Thyroid gland (tissue), 4 donors: ENCODE measurements around the gene TPBGL. TPM values are rescaled to one million over a fixed set of nuclear protein-coding genes. Genes with fewer than 3 reads are reported as not detected.

Experiments used
- DNase-seq, 2 donors: peaks; one replicate each; pipeline ENCODE4 v3.0.0-alpha.2; 2019
- H3K27ac ChIP-seq, 3 donors: fragments of 200-600 bp; sonication (generic); 1 replicate in 2 of 3; 2 replicates in 1 of 3; pipeline ENCODE4 v1.5.1; 2016 to 2019; ENCODE audit warnings: mild to moderate bottlenecking in 1 of 3, moderate library complexity in 1 of 3
- H3K27me3 ChIP-seq: fragments of 200-600 bp; sonication (generic); one replicate; pipeline ENCODE4 v1.5.1; 2019
- H3K36me3 ChIP-seq, 2 donors: fragments of 200-600 bp; sonication (generic); one replicate each; pipeline ENCODE4 v1.5.1; 2016 to 2019
- H3K4me1 ChIP-seq, 2 donors: fragments of 200-600 bp; sonication (generic); one replicate each; pipeline ENCODE4 v1.5.1; 2017 to 2019
- H3K4me3 ChIP-seq, 3 donors: fragments of 200-600 bp; sonication (generic); replicated peaks in 1 of 3; 1 replicate in 2 of 3; 2 replicates in 1 of 3; pipeline ENCODE4 v1.5.1; 2016; ENCODE audit warnings: mild to moderate bottlenecking in 1 of 3
- H3K9me3 ChIP-seq: fragments of 200-600 bp; sonication (generic); one replicate; pipeline ENCODE4 v1.5.1; 2017
- CTCF ChIP-seq, 6 experiments: fragments of 200-600 bp in 3 of 6; fragments of 450-650 bp in 3 of 6; sonication (generic) in 3 of 6; IDR thresholded peaks; one replicate each; pipeline ENCODE4 v1.5.1; 2016 to 2019; ENCODE audit warnings: antibody characterized with exemption in 6 of 6, mild to moderate bottlenecking in 2 of 6, inconsistent platforms in 1 of 6, moderate library complexity in 1 of 6
- POLR2A ChIP-seq, 2 donors: fragments of 450-650 bp; IDR thresholded peaks; one replicate each; pipeline ENCODE4 v1.6.1; 2017; ENCODE audit warnings: antibody characterized with exemption in 2 of 2, mild to moderate bottlenecking in 2 of 2, moderate library complexity in 1 of 2
- WGBS, 2 donors: methylation state at CpG; one replicate each; pipeline ENCODE4 v1.1.5; 2017; 5-methylcytosine and 5-hydroxymethylcytosine counted together
- intact Hi-C: fragments of 100-400 bp; cut with DNase I; formaldehyde crosslinking; loops from one replicate; pipeline ENCODE4 v1.15.1; 2023
- total RNA-seq, 4 donors: library from RNA; depleted of rRNA; stranded (reverse); fragments of >200 nt; gene quantifications; one replicate each; pipeline ENCODE4 v1.2.3, GENCODE V29; 2016

The TPBGL gene
- total RNA-seq, 4 donors from 2014 or later, result 0.67 to 0.89 (median 0.79) TPM; not detected in 1

DNA sequence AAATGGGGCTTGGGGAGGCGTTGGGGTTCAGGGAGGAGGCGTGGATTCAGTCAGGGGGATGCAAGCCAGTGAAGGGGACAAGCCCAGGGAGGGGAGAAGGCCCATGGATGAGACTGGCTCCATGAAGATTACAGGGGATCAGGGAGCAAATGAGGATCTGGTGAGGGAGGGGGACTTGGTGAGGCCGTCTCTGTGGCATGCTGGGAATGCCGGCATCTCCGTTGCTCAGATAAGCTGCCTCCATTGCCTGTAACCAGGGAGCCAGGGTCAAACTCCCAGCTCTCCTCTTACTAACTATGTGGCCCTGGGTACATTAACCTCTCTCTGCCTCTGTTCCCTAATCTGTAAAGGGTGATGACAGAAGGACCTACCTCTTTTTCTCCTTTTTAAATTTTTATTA lies 38.7 kb downstream of the TPBGL start:
- Histone ChIP-seq H3K9me3 (no peaks in the 10 kb centered on the region), H3K4me1 (peaks cover 0 to 4% of the 10 kb centered on the region in 2 donors), H3K27me3 (no peaks in the 10 kb centered on the region), H3K4me3 (no peak overlapping the region), H3K27ac (no peak overlapping the region), H3K36me3 (peaks cover 0 to 6% of the 10 kb centered on the region in 2 donors)
- 85 to 90% methylated on average over 5 of the region's 5 CpGs for WGBS, 2 donors
- TF ChIP-seq CTCF (IDR thresholded peaks at IDR 0.05) (no peak), POLR2A (IDR thresholded peaks at IDR 0.05) (no peak)
- intact Hi-C loops, result no loop called here
- no peak for DNase-seq

- peaks cover 0 to 4% of the 10 kb centered on the region in 2 donors for H3K4me1 ChIP-seq
- no peak overlapping the region for H3K4me3 ChIP-seq
- H3K36me3 ChIP-seq, result peaks cover 0 to 6% of the 10 kb centered on the region in 2 donors
- H3K27me3 ChIP-seq, result no peaks in the 10 kb centered on the region
- no peaks in the 10 kb centered on the region for H3K9me3 ChIP-seq
- H3K27ac ChIP-seq, result peak overlapping the region in 2 of 3 donors; percentile 11 to 31
- WGBS, 2 donors, result 15 to 35% methylated on average over 4 to 9 of the region's 9 CpGs
- intact Hi-C loops, result loop anchor here (2.0 kb wide), 1 partner anchor 105 kb away; no protein-coding TSS in a partner anchor
- DNase-seq, result peak; percentile 64 to 70
- peak; percentile 89 to 94 (median 93) for TF ChIP-seq CTCF (IDR thresholded peaks at IDR 0.05)
- TF ChIP-seq POLR2A (IDR thresholded peaks at IDR 0.05), result no peak
These were observed 39.7 kb downstream of the TPBGL start for GRCh38 chr11:75280227-75280701.

DNA sequence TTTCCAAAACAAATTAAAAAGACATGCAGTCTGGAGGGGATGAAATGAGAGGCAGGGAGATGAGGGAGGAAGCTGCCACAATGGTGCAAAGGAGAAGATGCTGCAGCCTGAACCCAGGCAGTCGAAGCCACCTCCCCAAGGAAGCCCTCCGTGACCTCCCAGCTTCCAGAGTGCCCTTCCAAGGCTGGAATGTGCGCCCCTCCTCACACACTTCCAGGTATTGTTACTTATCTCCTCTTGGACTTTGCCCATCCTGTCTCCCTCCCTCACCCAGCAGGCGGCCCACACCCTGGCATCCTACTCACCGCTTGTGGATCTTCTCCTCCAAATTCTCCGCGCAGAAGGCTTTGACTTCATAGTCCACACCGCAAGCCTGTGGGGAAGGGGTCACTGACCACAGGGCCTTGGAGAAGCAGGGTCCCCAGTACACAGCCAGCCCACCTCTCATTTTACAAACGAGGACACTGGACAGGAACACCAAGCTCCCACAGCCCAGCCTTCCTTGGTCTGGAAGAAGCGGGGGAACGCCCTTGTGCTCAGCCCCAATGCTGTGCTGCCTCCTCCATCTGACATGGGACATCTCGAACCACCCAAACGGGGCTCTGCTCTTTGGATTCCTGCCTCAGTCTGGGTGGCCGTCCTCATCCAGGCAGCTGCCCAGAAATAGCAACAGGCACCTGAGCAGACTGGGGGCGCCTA lies 40.3 kb downstream of the TPBGL start:
- intact Hi-C loops, result loop anchor here (2.0 kb wide), 1 partner anchor 104 kb away; no protein-coding TSS in a partner anchor
- DNase-seq, result no peak
- Histone ChIP-seq H3K9me3 (no peaks in the 10 kb centered on the region), H3K27me3 (no peaks in the 10 kb centered on the region), H3K4me1 (peaks cover 0 to 4% of the 10 kb centered on the region in 2 donors), H3K4me3 (no peak overlapping the region), H3K27ac (peak overlapping the region in 1 of 3 donors; percentile 31), H3K36me3 (peaks cover 0 to 6% of the 10 kb centered on the region in 2 donors)
- TF ChIP-seq POLR2A (IDR thresholded peaks at IDR 0.05) (no peak), CTCF (IDR thresholded peaks at IDR 0.05) (no peak)
- 82% methylated on average over 11 to 14 of the region's 15 CpGs for WGBS, 2 donors

DNA sequence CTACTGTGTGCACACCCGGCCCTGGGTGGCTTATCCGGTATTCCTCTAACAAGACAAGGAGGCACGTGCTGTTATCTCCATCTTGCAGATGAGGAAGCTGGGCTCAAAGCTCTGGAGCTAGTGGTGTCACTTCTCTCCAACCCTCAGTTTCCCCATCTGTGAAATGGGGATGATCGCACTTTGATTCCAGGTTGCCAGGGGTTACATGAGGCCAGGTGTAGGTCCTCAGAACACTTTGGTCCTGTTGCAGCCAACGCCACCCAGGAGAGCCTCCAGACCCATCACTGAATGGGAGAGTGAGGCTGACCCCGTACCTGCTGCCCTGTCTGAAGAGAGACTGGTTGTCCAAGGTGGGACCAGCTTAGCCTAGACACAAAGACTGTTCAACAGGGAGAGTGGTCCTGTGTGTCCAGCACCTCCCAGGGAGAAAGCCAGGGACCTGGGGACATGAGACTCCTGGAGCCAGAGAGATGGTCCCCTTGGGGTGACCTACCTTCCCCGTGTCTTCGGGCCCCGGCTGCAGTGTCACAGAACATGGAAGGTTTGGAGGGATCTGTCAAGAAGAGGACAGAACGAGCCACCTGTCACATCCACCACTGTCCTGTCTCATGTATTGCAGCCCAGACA lies 41.0 kb downstream of the TPBGL start:
- Histone ChIP-seq H3K36me3 (peaks cover 0 to 6% of the 10 kb centered on the region in 2 donors), H3K27me3 (no peaks in the 10 kb centered on the region), H3K4me1 (peaks cover 0 to 4% of the 10 kb centered on the region in 2 donors), H3K4me3 (no peak overlapping the region), H3K9me3 (no peaks in the 10 kb centered on the region), H3K27ac (peak overlapping the region in 1 of 3 donors; percentile 31)
- 94 to 96% methylated on average over 7 to 10 of the region's 10 CpGs for WGBS, 2 donors
- no peak for DNase-seq
- TF ChIP-seq POLR2A (IDR thresholded peaks at IDR 0.05) (no peak), CTCF (IDR thresholded peaks at IDR 0.05) (no peak)
- intact Hi-C loops, result loop anchor here (2.0 kb wide), 1 partner anchor 103 kb away; no protein-coding TSS in a partner anchor
